Smooth muscle cell (in vitro differentiated cells): ENCODE data around the gene ATP1B4. TPM values are rescaled to one million over a fixed set of nuclear protein-coding genes. Genes with fewer than 3 reads are reported as not detected.

ENCODE experiments used
- DNase-seq: peaks from one replicate; lab custom pipeline; 2025; ENCODE audit not compliant: unreplicated experiment; lab: John Stamatoyannopoulos, UW
- H2AFZ ChIP-seq: fragments of 200-600 bp; sonication (generic); 2 replicates; pipeline ENCODE4 v1.6.0; 2016; ENCODE audit warnings: antibody characterized with exemption, low read depth, mild to moderate bottlenecking
- H3F3A ChIP-seq: fragments of 200-600 bp; sonication (generic); 2 replicates; pipeline ENCODE4 v1.6.0; 2017; ENCODE audit warnings: antibody characterized with exemption, low read depth
- H3K27ac ChIP-seq: fragments of 200-600 bp; sonication (generic); 2 replicates; pipeline ENCODE4 v1.5.1; 2016; ENCODE audit warnings: low read depth, mild to moderate bottlenecking
- H3K27me3 ChIP-seq: fragments of 200-600 bp; sonication (generic); 2 replicates; pipeline ENCODE4 v1.6.1; 2016; ENCODE audit warnings: low read depth, mild to moderate bottlenecking
- H3K36me3 ChIP-seq: fragments of 200-600 bp; sonication (generic); 2 replicates; pipeline ENCODE4 v1.5.1; 2016; ENCODE audit warnings: low read depth
- H3K4me1 ChIP-seq: fragments of 200-600 bp; sonication (generic); 2 replicates; pipeline ENCODE4 v1.5.1; 2016; ENCODE audit warnings: low read depth
- H3K4me2 ChIP-seq: fragments of 200-600 bp; sonication (generic); 2 replicates; pipeline ENCODE4 v1.6.0; 2016; ENCODE audit warnings: mild to moderate bottlenecking
- H3K4me3 ChIP-seq: fragments of 200-600 bp; sonication (generic); 2 replicates; pipeline ENCODE4 v1.5.1; 2016; ENCODE audit warnings: mild to moderate bottlenecking
- H3K79me2 ChIP-seq: fragments of 200-600 bp; sonication (generic); 2 replicates; pipeline ENCODE4 v1.6.0; 2016; ENCODE audit warnings: low read depth, mild to moderate bottlenecking
- H3K9ac ChIP-seq: fragments of 200-600 bp; sonication (generic); 2 replicates; pipeline ENCODE4 v1.6.0; 2016; ENCODE audit warnings: low read depth
- H3K9me3 ChIP-seq: fragments of 200-600 bp; sonication (generic); replicated peaks from 2 replicates; pipeline ENCODE4 v1.5.1; 2016; ENCODE audit warnings: low read depth
- H4K20me1 ChIP-seq: fragments of 200-600 bp; sonication (generic); 2 replicates; pipeline ENCODE4 v1.6.0; 2016; ENCODE audit warnings: low read depth
- WGBS: methylation state at CpG from one replicate; pipeline ENCODE4 v1.1.7; 2016; ENCODE audit warnings: low lambda C conversion rate; 5-methylcytosine and 5-hydroxymethylcytosine counted together
- polyA plus RNA-seq: library from polyadenylated mRNA; unstranded; fragments of >200 nt; fragmentation: Nextera tagmentation; extraction: Ambion mirVana; gene quantifications from 2 replicates; pipeline ENCODE4 v1.2.1, GENCODE V29; 2016
- total RNA-seq: library from RNA; depleted of rRNA; stranded (reverse); fragments of >200 nt; gene quantifications from 2 replicates; pipeline ENCODE4 v1.2.3, GENCODE V29; 2014
- TF ChIP-seq, protein P1 (sequence below): fragments of 200-600 bp; sonication (generic); IDR thresholded peaks from 2 replicates; pipeline ENCODE4 v1.5.1; 2017; ENCODE audit warnings: borderline replicate concordance, mild to moderate bottlenecking, antibody characterized with exemption; ENCODE audit not compliant: insufficient read depth, poor library complexity, severe bottlenecking

Gene ATP1B4
- total and polyA plus RNA-seq, 2 experiments from 2014 or later: not detected

GRCh38 chrX:120377179-120377578 lies 15.3 kb downstream of the ATP1B4 start:
- Histone ChIP-seq H3K9ac (no peak overlapping the region), H3K36me3 (no peaks in the 10 kb centered on the region), H3F3A (no peaks in the 10 kb centered on the region), H4K20me1 (no peaks in the 10 kb centered on the region), H3K79me2 (no peaks in the 10 kb centered on the region), H3K4me2 (no peak overlapping the region), H3K4me1 (no peaks in the 10 kb centered on the region), H2AFZ (no peak overlapping the region), H3K4me3 (no peak overlapping the region), H3K27me3 (no peaks in the 10 kb centered on the region), H3K27ac (no peak overlapping the region), H3K9me3 (no peaks in the 10 kb centered on the region)
- TF ChIP-seq, protein P1, sequence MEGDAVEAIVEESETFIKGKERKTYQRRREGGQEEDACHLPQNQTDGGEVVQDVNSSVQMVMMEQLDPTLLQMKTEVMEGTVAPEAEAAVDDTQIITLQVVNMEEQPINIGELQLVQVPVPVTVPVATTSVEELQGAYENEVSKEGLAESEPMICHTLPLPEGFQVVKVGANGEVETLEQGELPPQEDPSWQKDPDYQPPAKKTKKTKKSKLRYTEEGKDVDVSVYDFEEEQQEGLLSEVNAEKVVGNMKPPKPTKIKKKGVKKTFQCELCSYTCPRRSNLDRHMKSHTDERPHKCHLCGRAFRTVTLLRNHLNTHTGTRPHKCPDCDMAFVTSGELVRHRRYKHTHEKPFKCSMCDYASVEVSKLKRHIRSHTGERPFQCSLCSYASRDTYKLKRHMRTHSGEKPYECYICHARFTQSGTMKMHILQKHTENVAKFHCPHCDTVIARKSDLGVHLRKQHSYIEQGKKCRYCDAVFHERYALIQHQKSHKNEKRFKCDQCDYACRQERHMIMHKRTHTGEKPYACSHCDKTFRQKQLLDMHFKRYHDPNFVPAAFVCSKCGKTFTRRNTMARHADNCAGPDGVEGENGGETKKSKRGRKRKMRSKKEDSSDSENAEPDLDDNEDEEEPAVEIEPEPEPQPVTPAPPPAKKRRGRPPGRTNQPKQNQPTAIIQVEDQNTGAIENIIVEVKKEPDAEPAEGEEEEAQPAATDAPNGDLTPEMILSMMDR: no peak
- 79% methylated on average over 3 of the region's 3 CpGs for WGBS
- no peak for DNase-seq

GRCh38 chrX:120377715-120378114 lies 15.8 kb downstream of the ATP1B4 start:
- Histone ChIP-seq H4K20me1 (no peaks in the 10 kb centered on the region), H3K27ac (no peak overlapping the region), H2AFZ (no peak overlapping the region), H3K9ac (no peak overlapping the region), H3K79me2 (no peaks in the 10 kb centered on the region), H3K9me3 (no peaks in the 10 kb centered on the region), H3K27me3 (no peaks in the 10 kb centered on the region), H3K4me2 (no peak overlapping the region), H3K4me1 (no peaks in the 10 kb centered on the region), H3F3A (no peaks in the 10 kb centered on the region), H3K4me3 (no peak overlapping the region), H3K36me3 (no peaks in the 10 kb centered on the region)
- TF ChIP-seq, protein P1: no peak
- DNase-seq: no peak
- 86% methylated on average over 1 of the region's 1 CpG for WGBS

GRCh38 chrX:120378570-120378969 lies 16.7 kb downstream of the ATP1B4 start:
- no peak overlapping the region for H2AFZ ChIP-seq
- no peak for DNase-seq
- no peak overlapping the region for H3K4me2 ChIP-seq
- no peaks in the 10 kb centered on the region for H4K20me1 ChIP-seq
- no peak overlapping the region for H3K4me3 ChIP-seq
- H3K27me3 ChIP-seq: no peaks in the 10 kb centered on the region
- no peak overlapping the region for H3K9ac ChIP-seq
- H3F3A ChIP-seq: no peaks in the 10 kb centered on the region
- no peaks in the 10 kb centered on the region for H3K36me3 ChIP-seq
- TF ChIP-seq, protein P1: no peak
- no peaks in the 10 kb centered on the region for H3K9me3 ChIP-seq
- H3K79me2 ChIP-seq: no peaks in the 10 kb centered on the region
- no peaks in the 10 kb centered on the region for H3K4me1 ChIP-seq
- 88% methylated on average over 5 of the region's 5 CpGs for WGBS
- H3K27ac ChIP-seq: no peak overlapping the region

- Histone ChIP-seq H4K20me1 (no peaks in the 10 kb centered on the region), H3F3A (no peaks in the 10 kb centered on the region), H2AFZ (no peak overlapping the region), H3K4me3 (no peak overlapping the region), H3K9ac (no peak overlapping the region), H3K4me2 (no peak overlapping the region), H3K4me1 (no peaks in the 10 kb centered on the region), H3K27ac (no peak overlapping the region), H3K79me2 (no peaks in the 10 kb centered on the region), H3K36me3 (no peaks in the 10 kb centered on the region), H3K27me3 (no peaks in the 10 kb centered on the region), H3K9me3 (no peaks in the 10 kb centered on the region)
- 71% methylated on average over 6 of the region's 6 CpGs for WGBS
- no peak for DNase-seq
- TF ChIP-seq, protein P1: no peak
Measured at GRCh38 chrX:120379937-120380681, 18.2 kb downstream of the ATP1B4 start.
